Osteoblast (primary cell): Measurements from ENCODE around the gene ST3GAL3. TPM values are rescaled to one million over a fixed set of nuclear protein-coding genes. Genes with fewer than 3 reads are reported as not detected.

Experiments
- DNase-seq: peaks from one replicate; pipeline ENCODE4 v3.0.0; 2011; ENCODE audit warnings: low spot score, mixed read lengths; ENCODE audit not compliant: insufficient read length; ENCODE audit errors: missing footprints
- H2AFZ ChIP-seq: 2 replicates; pipeline ENCODE4 v1.6.0; 2011; ENCODE audit warnings: mild to moderate bottlenecking, low read length
- H3K27ac ChIP-seq: 2 replicates; pipeline ENCODE4 v1.5.1; 2011; ENCODE audit warnings: mild to moderate bottlenecking, low read depth, low read length, moderate library complexity
- H3K27me3 ChIP-seq: 2 replicates; pipeline ENCODE4 v1.6.0; 2012; ENCODE audit warnings: mild to moderate bottlenecking, control low read depth, inconsistent platforms, low read length, moderate library complexity; ENCODE audit not compliant: insufficient read depth
- H3K36me3 ChIP-seq: 2 replicates; pipeline ENCODE4 v1.5.1; 2011; ENCODE audit warnings: mild to moderate bottlenecking, low read length, control low read depth, moderate library complexity; ENCODE audit not compliant: insufficient read depth
- H3K4me1 ChIP-seq: 2 replicates; pipeline ENCODE4 v1.5.1; 2011; ENCODE audit warnings: mild to moderate bottlenecking, low read length, control low read depth, moderate library complexity; ENCODE audit not compliant: insufficient read depth
- H3K4me2 ChIP-seq: 2 replicates; pipeline ENCODE4 v1.6.0; 2011; ENCODE audit warnings: mild to moderate bottlenecking, low read length; ENCODE audit not compliant: insufficient read depth
- H3K4me3 ChIP-seq: fragments of 200-600 bp; sonication (generic); 3 replicates; pipeline ENCODE4 v1.5.1; 2012; ENCODE audit warnings: mild to moderate bottlenecking, low read length, inconsistent platforms; ENCODE audit not compliant: insufficient read depth
- H3K79me2 ChIP-seq: 2 replicates; pipeline ENCODE4 v1.6.0; 2012; ENCODE audit warnings: mild to moderate bottlenecking, low read length, control low read depth, inconsistent platforms; ENCODE audit not compliant: insufficient read depth
- H3K9me3 ChIP-seq: 2 replicates; pipeline ENCODE4 v1.5.1; 2011; ENCODE audit warnings: low read depth, low read length, control low read depth
- H4K20me1 ChIP-seq: 2 replicates; pipeline ENCODE4 v1.6.0; 2012; ENCODE audit warnings: mild to moderate bottlenecking, low read length, control low read depth; ENCODE audit not compliant: insufficient read depth
- CTCF ChIP-seq: IDR thresholded peaks from 2 replicates; pipeline ENCODE4 v1.5.1; 2011; ENCODE audit warnings: mild to moderate bottlenecking, low read depth, low read length, moderate library complexity; ENCODE audit errors: extremely low read depth
- total RNA-seq: library from RNA; depleted of rRNA; stranded (reverse); fragments of >200 nt; gene quantifications from 2 replicates; pipeline ENCODE4 v1.2.3, GENCODE V29; 2012

Gene ST3GAL3
- total RNA-seq, 1 donor: 18.5 TPM

- Histone ChIP-seq H3K9me3 (no peaks in the 10 kb centered on the region), H3K4me2 (no peak overlapping the region), H3K4me1 (peaks cover 10% of the 10 kb centered on the region), H3K79me2 (no peaks in the 10 kb centered on the region), H2AFZ (no peak overlapping the region), H4K20me1 (no peaks in the 10 kb centered on the region), H3K36me3 (peaks cover 7% of the 10 kb centered on the region), H3K27me3 (no peaks in the 10 kb centered on the region), H3K4me3 (no peak overlapping the region), H3K27ac (no peak overlapping the region)
- no peak for DNase-seq
- no peak for TF ChIP-seq CTCF
Observed at GRCh38 chr1:43803105-43803504, 95.8 kb downstream of the ST3GAL3 start.

- no peak overlapping the region for H3K4me2 ChIP-seq
- TF ChIP-seq CTCF: no peak
- no peaks in the 10 kb centered on the region for H3K79me2 ChIP-seq
- DNase-seq: no peak
- H3K9me3 ChIP-seq: peaks cover 2% of the 10 kb centered on the region
- no peaks in the 10 kb centered on the region for H3K27me3 ChIP-seq
- no peak overlapping the region for H3K27ac ChIP-seq
- H3K36me3 ChIP-seq: peaks cover 7% of the 10 kb centered on the region
- H3K4me1 ChIP-seq: peaks cover 10% of the 10 kb centered on the region
- H4K20me1 ChIP-seq: no peaks in the 10 kb centered on the region
- no peak overlapping the region for H3K4me3 ChIP-seq
- H2AFZ ChIP-seq: no peak overlapping the region
Observed at GRCh38 chr1:43803646-43804045, 96.3 kb downstream of the ST3GAL3 start.

- no peak for TF ChIP-seq CTCF
- Histone ChIP-seq H3K36me3 (peaks cover 5% of the 10 kb centered on the region), H3K27me3 (no peaks in the 10 kb centered on the region), H3K9me3 (peaks cover 2% of the 10 kb centered on the region), H3K79me2 (no peaks in the 10 kb centered on the region), H3K27ac (no peak overlapping the region), H3K4me2 (no peak overlapping the region), H2AFZ (no peak overlapping the region), H4K20me1 (no peaks in the 10 kb centered on the region), H3K4me1 (peaks cover 8% of the 10 kb centered on the region), H3K4me3 (no peak overlapping the region)
- DNase-seq: no peak
Observed at GRCh38 chr1:43804569-43804968, 97.2 kb downstream of the ST3GAL3 start.

- peaks cover 2% of the 10 kb centered on the region for H3K9me3 ChIP-seq
- H3K4me2 ChIP-seq: no peak overlapping the region
- H3K4me3 ChIP-seq: no peak overlapping the region
- H3K27ac ChIP-seq: no peak overlapping the region
- H4K20me1 ChIP-seq: no peaks in the 10 kb centered on the region
- no peak for DNase-seq
- no peak overlapping the region for H2AFZ ChIP-seq
- no peaks in the 10 kb centered on the region for H3K36me3 ChIP-seq
- H3K27me3 ChIP-seq: no peaks in the 10 kb centered on the region
- no peak for TF ChIP-seq CTCF
- H3K79me2 ChIP-seq: no peaks in the 10 kb centered on the region
- peaks cover 3% of the 10 kb centered on the region for H3K4me1 ChIP-seq
Observed at GRCh38 chr1:43805340-43805739, 98.0 kb downstream of the ST3GAL3 start.
